GM19025 (cell line): ENCODE measurements around the gene POLD3.

ENCODE experiments used
- ATAC-seq: cut with Tn5 transposase; IDR thresholded peaks from one replicate; pipeline ENCODE4 v1.9.1; 2021; ENCODE audit warnings: mild to moderate bottlenecking, low read depth, moderate library complexity; ENCODE audit not compliant: unreplicated experiment

POLD3 gene

DNA sequence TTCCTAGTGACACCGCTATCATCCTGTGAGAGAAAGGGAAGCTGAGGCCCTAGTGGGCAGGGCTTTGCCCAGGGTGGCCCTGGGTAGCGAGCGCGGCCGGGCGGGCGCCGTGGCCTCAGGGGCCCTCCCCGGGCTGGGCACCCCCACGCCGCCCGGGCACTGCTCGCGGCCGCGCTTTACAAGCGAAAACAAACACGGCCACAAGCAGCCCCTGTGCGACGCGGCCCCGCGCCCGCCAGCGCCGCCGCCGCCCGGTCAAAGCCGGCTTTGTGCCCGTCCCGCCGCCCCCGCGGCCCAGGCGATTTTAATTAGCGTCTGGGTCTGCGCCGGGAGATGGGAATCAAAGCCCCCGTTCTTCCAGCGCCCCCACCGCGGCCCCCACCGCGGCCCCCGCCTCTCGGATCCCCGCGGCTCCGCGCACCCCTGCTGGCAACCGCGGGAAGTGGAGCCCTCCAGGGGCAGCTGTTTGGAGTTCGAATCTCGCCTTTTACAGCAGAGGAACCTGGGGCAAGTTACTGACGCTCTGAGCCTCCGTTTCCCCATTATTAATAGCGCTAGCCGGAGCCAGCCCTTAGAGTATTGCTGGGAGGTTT, 91.0 kb downstream of the POLD3 start:
- ATAC-seq = no peak

- ATAC-seq = no peak
Observed at GRCh38 chr11:74683941-74684481, 91.6 kb downstream of the POLD3 start.

- ATAC-seq = no peak
Observed at GRCh38 chr11:74684661-74685060, 92.3 kb downstream of the POLD3 start.

- ATAC-seq = no peak
Observed at GRCh38 chr11:74685338-74685737, 93.0 kb downstream of the POLD3 start.

- ATAC-seq = no peak
Observed at GRCh38 chr11:74685905-74686304, 93.5 kb downstream of the POLD3 start.

GRCh38 chr11:74686792-74687191, 94.4 kb downstream of the POLD3 start:
- no peak for ATAC-seq

DNA sequence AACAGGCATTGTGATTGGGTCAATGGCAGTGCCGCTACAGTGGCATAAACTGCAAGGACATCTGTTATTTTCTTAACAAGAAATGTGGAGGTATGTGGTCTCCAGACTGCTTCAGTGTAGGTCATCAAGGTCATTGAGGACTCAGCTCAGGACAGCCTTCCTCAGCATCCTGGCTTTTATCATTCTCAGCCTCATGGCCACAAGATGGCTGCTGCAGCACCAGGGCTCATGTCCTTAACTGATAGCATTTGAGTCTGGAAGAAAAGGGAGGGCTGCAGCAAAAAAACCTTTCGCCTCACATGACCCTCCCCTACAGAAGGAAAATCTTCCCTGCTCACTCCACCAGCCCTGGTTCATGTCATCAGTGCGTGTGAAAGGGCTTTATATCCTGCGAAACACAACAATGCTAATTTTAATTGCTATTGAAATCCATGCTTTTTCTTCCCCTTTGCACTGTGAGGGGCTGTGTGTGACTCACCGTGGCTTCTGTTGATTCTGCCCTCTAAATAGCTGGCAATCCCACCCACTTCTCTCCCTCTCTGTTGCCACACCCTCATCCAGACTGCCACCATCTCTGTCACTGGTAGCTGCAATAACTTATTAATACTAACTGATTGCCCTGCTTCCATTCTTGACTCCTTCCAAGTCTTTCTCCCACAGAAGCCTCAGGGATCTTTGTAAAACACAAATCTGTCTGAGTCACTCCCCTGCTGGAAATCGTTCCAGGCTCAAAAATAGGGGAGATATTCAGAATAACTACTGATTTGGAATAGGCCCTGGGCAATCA, 95.0 kb downstream of the POLD3 start:
- ATAC-seq = no peak

DNA sequence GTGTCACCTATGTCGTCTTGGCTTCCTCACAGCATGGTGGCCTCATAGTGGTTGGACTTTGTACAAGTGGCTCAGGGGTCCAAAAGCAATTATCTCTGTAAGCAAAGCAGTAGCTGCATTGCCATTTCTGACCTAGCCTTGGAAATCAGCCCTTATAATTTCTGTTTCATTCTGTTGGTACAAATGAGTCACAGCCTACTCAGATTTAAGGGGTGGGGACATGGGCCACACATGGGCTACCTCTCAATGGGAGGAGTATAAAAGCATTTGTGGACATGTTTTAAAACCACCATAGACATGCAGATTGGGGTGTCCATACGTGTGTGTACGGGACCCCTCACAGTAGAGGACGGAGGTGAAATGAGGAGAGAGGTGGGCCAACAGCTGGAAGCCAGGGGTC, 97.3 kb downstream of the POLD3 start:
- no peak for ATAC-seq

DNA sequence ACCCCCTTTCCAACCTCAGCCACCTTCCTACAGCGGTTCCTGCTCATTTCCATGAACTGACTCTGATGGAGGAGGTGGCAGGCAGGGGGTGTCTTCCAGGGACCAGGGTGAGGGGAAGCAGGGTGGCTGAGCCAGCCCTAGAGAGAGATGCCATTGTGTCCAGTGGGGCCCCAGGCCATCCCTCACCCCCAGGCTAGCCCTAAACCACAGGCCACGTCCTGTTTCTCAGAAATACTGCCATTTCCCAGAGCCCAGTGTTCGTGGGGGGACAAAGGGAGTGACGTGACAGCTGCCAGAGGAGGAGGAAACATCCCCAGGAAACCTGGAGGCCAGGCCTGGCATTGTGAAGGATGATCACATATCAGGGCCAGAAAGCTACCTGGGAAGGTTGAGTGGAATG, 99.4 kb downstream of the POLD3 start:
- ATAC-seq = no peak
